ENCODE measurements around the gene FOXE1. TPM values are rescaled to one million over a fixed set of nuclear protein-coding genes. Genes with fewer than 3 reads are reported as not detected.

FOXE1 gene
- polyA plus RNA-seq, 1 experiment = 5.3 TPM

GRCh38 chr9:97808972-97809371 lies 44.1 kb upstream of the FOXE1 start:
- Histone ChIP-seq H3K36me3 (ENCODE audit: control insufficient read depth, insufficient read depth, low read length) (no peaks in the 10 kb centered on the region), H3K4me3 (ENCODE audit: low read depth, low read length) (no peak overlapping the region), H3K27me3 (ENCODE audit: control insufficient read depth, insufficient read depth, low read length) (peaks cover 4% of the 10 kb centered on the region)
- no peak for DNase-seq (ENCODE audit: low read depth)
- POLR2A ChIA-PET = no interaction called here
- CTCF ChIA-PET = interaction anchor here (1.3 kb wide), 1 partner anchor 11 kb away, joined by 9 read pairs; no protein-coding TSS in a partner anchor
- TF ChIP-seq, protein P1, sequence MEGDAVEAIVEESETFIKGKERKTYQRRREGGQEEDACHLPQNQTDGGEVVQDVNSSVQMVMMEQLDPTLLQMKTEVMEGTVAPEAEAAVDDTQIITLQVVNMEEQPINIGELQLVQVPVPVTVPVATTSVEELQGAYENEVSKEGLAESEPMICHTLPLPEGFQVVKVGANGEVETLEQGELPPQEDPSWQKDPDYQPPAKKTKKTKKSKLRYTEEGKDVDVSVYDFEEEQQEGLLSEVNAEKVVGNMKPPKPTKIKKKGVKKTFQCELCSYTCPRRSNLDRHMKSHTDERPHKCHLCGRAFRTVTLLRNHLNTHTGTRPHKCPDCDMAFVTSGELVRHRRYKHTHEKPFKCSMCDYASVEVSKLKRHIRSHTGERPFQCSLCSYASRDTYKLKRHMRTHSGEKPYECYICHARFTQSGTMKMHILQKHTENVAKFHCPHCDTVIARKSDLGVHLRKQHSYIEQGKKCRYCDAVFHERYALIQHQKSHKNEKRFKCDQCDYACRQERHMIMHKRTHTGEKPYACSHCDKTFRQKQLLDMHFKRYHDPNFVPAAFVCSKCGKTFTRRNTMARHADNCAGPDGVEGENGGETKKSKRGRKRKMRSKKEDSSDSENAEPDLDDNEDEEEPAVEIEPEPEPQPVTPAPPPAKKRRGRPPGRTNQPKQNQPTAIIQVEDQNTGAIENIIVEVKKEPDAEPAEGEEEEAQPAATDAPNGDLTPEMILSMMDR (IDR thresholded peaks at IDR 0.05; ENCODE audit: insufficient read depth, low read depth, low read length) = no peak

GRCh38 chr9:97809666-97810344 lies 43.2 kb upstream of the FOXE1 start:
- no peak overlapping the region for H3K4me3 ChIP-seq (ENCODE audit: low read depth, low read length)
- TF ChIP-seq, protein P1 (IDR thresholded peaks at IDR 0.05; ENCODE audit: insufficient read depth, low read depth, low read length) = no peak
- no peaks in the 10 kb centered on the region for H3K36me3 ChIP-seq (ENCODE audit: control insufficient read depth, insufficient read depth, low read length)
- ChIA-PET CTCF (no interaction called here), POLR2A (no interaction called here)
- H3K27me3 ChIP-seq (ENCODE audit: control insufficient read depth, insufficient read depth, low read length) = peaks cover 4% of the 10 kb centered on the region; the same call in 1 of the 2 replicates
- DNase-seq (ENCODE audit: low read depth) = no peak

GRCh38 chr9:97811533-97812246 lies 41.3 kb upstream of the FOXE1 start:
- ChIA-PET POLR2A (no interaction called here), CTCF (no interaction called here)
- H3K27me3 ChIP-seq (ENCODE audit: control insufficient read depth, insufficient read depth, low read length) = 0 out of 2 replicates have a peak, but pooled peaks cover 4% of the 10 kb centered on the region
- no peaks in the 10 kb centered on the region for H3K36me3 ChIP-seq (ENCODE audit: control insufficient read depth, insufficient read depth, low read length)
- TF ChIP-seq, protein P1 (IDR thresholded peaks at IDR 0.05; ENCODE audit: insufficient read depth, low read depth, low read length) = no peak
- DNase-seq (ENCODE audit: low read depth) = no peak
- H3K4me3 ChIP-seq (ENCODE audit: low read depth, low read length) = no peak overlapping the region

DNA sequence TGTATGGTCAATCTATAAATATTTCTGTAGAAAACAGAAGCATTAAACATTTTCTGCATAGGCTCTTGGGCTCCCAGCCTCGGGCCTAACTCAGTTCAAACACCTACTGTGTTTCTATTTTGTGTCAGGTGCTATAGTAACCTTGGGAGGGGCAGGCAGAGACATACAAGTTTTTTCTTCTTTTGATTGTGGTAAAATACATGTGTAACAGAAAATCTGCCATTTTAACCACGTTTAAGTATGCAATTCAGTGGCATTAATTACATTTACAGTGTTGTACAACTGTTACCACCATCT lies 40.8 kb upstream of the FOXE1 start:
- Histone ChIP-seq H3K36me3 (ENCODE audit: control insufficient read depth, insufficient read depth, low read length) (no peaks in the 10 kb centered on the region), H3K4me3 (ENCODE audit: low read depth, low read length) (no peak overlapping the region), H3K27me3 (ENCODE audit: control insufficient read depth, insufficient read depth, low read length) (0 out of 2 replicates have a peak, but pooled peaks cover 6% of the 10 kb centered on the region)
- CTCF ChIA-PET = no interaction called here
- POLR2A ChIA-PET = no interaction called here
- no peak for DNase-seq (ENCODE audit: low read depth)
- TF ChIP-seq, protein P1 (IDR thresholded peaks at IDR 0.05; ENCODE audit: insufficient read depth, low read depth, low read length) = no peak

DNA sequence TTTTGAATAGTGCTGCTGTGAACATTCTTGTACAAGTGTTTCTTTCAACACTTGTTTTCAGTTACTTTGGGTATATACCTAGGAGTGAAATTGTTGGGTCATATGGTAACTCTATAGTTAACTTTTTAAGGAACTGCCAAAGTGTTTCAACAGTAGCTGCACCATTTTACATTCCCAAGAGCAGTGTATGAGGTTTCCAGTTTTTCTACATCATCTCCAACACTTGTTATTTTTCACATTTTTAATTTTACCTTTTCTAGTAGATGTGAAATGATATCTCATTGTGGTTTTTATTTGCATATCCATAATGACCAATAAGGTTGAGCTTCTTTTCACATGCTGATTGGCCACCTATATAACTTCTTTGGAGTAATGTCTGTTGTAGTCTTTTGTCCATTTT lies 40.0 kb upstream of the FOXE1 start:
- CTCF ChIA-PET = no interaction called here
- POLR2A ChIA-PET = no interaction called here
- TF ChIP-seq, protein P1 (IDR thresholded peaks at IDR 0.05; ENCODE audit: insufficient read depth, low read depth, low read length) = no peak
- Histone ChIP-seq H3K4me3 (ENCODE audit: low read depth, low read length) (no peak overlapping the region), H3K27me3 (ENCODE audit: control insufficient read depth, insufficient read depth, low read length) (peaks cover 9% of the 10 kb centered on the region; the same call in 1 of the 2 replicates), H3K36me3 (ENCODE audit: control insufficient read depth, insufficient read depth, low read length) (no peaks in the 10 kb centered on the region)
- no peak for DNase-seq (ENCODE audit: low read depth)

All from BJ (cell line).